GM10266 (cell line): ENCODE results near the gene NDFIP1.
"Not testable (repeated sequence)": the region's sequence is repeated elsewhere in the genome, so short reads cannot be mapped to it uniquely, and the experiment has no call there.

Experiments used
- DNase-seq: peaks from one replicate; pipeline ENCODE4 v3.0.0; 2012; ENCODE audit errors: extremely low spot score
- TF ChIP-seq, protein P1 (sequence below): IDR thresholded peaks from 2 replicates; pipeline ENCODE4 v1.5.1; 2012; ENCODE audit warnings: mild to moderate bottlenecking, low read depth; ENCODE audit not compliant: control insufficient read depth, insufficient read depth; ENCODE audit errors: missing control alignments

The NDFIP1 gene

DNA sequence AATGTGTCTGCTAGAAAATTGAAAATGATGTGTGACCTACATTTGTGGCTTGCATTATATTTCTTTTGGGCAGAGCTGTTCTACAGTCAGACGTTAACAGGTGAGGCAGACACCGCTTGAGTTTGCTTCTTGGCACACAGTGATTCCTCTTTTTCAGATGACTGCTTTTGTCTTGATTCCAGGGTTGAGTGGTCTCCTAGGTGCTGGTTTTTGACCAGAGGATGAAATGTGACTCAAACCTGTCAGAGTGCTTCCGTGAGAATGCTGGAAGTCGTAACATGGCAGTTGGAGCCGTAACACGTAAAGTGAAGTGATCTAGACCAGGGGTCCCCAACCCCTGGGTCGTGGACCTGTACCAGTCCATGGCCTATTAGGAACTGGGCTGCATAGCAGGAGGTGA, 28.3 kb upstream of the NDFIP1 start:
- no peak for DNase-seq
- TF ChIP-seq, protein P1, sequence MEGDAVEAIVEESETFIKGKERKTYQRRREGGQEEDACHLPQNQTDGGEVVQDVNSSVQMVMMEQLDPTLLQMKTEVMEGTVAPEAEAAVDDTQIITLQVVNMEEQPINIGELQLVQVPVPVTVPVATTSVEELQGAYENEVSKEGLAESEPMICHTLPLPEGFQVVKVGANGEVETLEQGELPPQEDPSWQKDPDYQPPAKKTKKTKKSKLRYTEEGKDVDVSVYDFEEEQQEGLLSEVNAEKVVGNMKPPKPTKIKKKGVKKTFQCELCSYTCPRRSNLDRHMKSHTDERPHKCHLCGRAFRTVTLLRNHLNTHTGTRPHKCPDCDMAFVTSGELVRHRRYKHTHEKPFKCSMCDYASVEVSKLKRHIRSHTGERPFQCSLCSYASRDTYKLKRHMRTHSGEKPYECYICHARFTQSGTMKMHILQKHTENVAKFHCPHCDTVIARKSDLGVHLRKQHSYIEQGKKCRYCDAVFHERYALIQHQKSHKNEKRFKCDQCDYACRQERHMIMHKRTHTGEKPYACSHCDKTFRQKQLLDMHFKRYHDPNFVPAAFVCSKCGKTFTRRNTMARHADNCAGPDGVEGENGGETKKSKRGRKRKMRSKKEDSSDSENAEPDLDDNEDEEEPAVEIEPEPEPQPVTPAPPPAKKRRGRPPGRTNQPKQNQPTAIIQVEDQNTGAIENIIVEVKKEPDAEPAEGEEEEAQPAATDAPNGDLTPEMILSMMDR, result no peak

DNA sequence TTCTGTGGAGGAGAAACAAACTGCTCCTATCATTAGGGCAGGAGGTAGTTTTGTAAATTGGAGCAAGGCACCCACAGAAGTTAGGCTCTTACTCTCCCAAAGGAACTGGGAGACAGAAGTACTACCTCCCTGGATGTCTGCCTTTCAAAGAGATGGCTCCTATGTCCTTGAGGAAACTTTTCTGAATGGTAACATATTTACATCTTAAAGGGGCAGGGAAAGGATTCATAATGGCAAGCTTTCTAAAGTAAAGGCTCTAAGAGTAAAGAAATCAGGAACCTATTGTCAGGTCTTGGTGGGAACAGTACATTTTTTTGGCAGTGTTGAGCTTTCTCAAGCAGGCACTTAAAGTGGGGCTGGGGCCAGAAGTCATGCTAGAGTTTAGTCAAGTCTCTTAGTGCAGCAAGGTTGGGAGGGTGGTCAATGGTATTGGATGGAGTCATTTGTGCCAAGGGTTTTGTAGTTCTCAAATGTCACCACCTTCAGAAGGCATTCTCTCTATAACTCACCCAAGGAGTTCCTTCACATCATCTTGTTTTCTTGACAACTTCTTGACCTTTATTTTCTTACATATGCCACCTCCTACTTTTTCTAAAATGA, 26.3 kb upstream of the NDFIP1 start:
- TF ChIP-seq, protein P1, result no peak
- DNase-seq, result no peak

DNA sequence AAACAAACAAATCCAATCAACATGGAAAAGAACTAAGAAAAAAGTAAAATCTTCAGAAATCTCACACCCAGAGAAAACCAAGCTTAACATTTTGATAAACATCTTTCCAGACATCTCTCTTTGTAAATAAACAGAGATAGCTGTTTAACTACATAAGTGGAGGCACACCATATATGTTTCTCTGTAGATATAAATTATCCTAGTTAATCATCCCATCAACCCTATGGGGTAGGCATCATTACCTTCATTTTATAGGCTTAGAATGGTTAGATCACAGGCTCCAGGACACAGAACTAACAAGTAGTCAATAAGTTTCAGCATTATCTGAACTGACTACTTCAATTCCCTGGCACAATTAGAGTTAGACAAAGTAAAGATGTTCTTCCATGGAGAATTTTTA, 22.4 kb upstream of the NDFIP1 start:
- TF ChIP-seq, protein P1, result no peak
- DNase-seq, result no peak

DNA sequence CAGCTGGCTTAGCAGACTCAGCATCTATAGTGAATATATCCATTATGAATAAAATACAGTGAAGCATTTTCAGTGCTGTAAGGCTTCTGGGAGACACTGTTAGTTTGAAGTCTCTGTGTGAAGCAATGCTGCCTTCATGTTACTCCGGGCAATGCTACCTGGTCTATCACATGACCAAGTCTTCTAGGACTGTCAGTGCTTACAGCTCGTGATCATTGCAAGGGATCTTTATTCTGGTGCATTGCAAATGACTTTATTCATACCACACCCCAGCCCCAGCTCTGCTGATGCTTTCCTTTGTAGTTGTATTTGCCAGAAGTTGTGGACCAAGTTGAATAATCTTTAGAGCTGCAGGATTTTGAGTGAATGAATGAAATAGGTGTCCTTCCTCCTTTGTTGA, 21.9 kb upstream of the NDFIP1 start:
- TF ChIP-seq, protein P1, result no peak
- DNase-seq, result no peak

GRCh38 chr5:142087920-142088679, 20.5 kb upstream of the NDFIP1 start:
- DNase-seq, result no peak
- TF ChIP-seq, protein P1, result no peak

- DNase-seq, result not testable (repeated sequence)
Measured at GRCh38 chr5:142088855-142089479, 19.6 kb upstream of the NDFIP1 start.

DNA sequence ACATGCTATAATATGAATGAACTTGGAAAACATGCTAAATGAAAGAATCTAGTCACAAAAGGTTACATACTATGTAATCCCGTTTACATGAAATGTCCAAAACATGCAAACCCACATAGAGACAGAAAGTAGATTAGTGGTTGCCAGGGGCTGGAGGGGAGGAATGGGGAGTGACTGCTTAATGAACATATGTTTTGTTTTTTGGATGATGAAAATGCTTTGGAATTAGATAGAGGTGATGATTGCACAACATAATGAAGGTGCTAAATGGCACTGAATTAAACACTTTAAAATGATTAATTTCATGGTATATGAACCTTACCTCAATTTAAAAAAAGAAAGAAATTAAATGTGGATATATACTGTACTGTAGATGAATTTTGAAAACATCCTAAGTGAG, 17.6 kb upstream of the NDFIP1 start:
- no peak for DNase-seq
- TF ChIP-seq, protein P1, result no peak

GRCh38 chr5:142091922-142092321, 16.7 kb upstream of the NDFIP1 start:
- TF ChIP-seq, protein P1, result no peak
- no peak for DNase-seq
